HG03135 (cell line): ENCODE measurements around the gene EIF2B5.

Source experiments
- ATAC-seq: cut with Tn5 transposase; IDR thresholded peaks from one replicate; pipeline ENCODE4 v1.9.1; 2021; ENCODE audit warnings: mild to moderate bottlenecking, moderate library complexity; ENCODE audit not compliant: unreplicated experiment

EIF2B5 gene

DNA sequence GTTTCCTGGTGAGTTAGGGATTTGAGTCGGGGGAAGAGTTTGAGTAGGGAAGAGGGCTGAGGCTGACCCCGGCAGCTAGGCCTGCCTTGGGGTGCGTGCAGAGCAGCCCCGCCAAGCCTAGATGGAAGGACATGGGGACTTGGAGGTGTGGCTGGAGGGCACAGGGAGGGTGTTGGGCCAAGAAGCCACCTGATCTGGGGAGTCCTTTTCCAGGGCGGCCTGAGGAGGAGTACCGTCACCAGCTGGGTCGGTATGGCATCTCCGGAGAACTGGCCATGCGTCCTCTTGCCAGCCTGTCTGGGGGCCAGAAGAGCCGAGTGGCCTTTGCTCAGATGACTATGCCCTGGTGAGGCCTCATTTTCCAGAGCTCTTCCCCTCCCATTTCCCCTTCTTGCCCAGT lies 57.7 kb downstream of the EIF2B5 start:
- ATAC-seq: no peak

DNA sequence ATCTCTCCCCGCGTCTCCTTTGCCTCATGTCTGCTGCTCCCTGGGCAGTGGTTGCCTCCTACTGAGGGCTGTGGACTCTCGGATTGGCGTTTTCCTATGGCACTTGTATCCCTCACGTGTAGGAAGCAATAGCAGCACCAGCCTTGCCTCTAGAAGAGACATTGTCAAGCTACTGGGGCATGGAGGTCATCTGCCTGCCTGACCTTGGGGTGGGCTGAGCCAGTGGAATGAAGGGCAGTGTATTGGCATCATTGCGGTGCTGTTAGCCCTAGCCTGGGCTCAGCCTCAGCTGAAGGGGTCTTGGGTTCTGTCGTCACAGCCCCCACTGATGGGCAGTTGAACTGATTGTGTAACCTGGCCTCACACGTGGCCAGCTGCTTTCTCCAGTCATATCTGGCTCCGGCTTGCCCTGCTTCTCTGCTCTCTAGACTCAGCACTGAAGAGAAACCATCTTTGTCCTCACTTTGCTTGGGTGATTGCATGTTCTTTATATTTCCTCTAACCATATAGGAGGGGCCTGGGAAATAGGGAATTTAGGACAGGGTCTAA lies 58.9 kb downstream of the EIF2B5 start:
- no peak for ATAC-seq
